ENCODE results near the gene ZNF136. TPM values are rescaled to one million over a fixed set of nuclear protein-coding genes. Genes with fewer than 3 reads are reported as not detected.
A peak's percentile ranks its signal among the peaks of the same experiment; 100 is the strongest.

The ZNF136 gene
- total and polyA plus RNA-seq, 2 of the 8 experiments (the other 6 are each of a cell fraction or from before 2014, with no cell fraction given) = 1.6 to 6.9 TPM

DNA sequence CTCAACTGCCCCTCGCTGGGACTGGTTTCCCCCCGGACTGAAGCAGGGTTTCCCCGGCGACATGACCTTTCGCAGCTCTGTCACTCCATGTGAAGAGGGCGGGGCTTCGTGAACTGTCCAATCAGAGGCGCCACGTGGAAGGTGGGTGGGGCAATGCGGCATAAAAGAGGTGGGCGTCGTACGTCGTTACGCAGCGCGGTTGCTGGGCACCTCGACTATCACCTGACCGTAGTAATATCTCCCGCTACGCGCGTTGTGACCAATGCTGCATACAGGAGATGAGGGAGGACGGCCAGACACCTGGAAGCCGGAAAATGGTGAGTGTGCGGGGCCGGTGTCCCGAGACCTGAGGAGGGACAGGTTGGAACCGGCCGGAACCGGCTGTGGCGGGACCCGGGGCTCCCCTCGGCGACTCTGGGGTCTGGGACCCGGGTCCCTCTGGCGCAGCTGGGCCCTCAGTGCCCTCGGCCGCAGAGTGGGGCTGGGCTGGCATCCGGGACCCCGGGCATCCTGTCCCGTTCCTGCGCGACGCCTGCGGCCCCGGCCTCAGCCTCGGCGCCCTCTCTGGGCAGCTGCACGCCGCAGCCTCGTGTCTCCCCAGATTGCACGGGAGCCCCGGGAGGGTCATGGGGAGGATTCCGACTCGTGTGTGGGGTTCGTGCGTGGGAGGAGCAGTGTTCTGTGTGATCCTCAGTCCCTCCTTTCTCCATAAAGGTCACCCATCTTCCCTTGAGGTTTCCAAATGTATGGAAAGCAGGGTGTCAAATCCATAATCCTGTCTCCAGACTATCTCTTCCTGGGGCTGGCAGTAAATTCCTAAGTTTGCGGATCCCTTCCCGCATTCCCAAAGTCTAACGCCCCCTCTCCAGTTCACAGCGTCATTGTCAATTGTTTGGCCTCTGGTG, 32.2 kb downstream of the ZNF136 start:
- H2AFZ ChIP-seq (ENCODE audit: low read length) = no peak overlapping the region
- H3K27ac ChIP-seq (ENCODE audit: low read depth, low read length) = no peak overlapping the region
- peak overlapping the region; percentile 42 to 76; a peak in 3 of 4 replicates for H3K4me2 ChIP-seq (ENCODE audit: insufficient read depth in 1 of 2, low read depth in 2 of 2, low read length in 2 of 2)

More for the DNA sequence above, 32.2 kb downstream of the ZNF136 start:
- H3K79me2 ChIP-seq (ENCODE audit: control insufficient read depth in 1 of 2, insufficient read depth in 2 of 2, low read length in 2 of 2) = no peaks in the 10 kb centered on the region
- H3K4me3 ChIP-seq (ENCODE audit: extremely low read depth in 1 of 4, insufficient read depth in 2 of 4, low read depth in 3 of 4, low read length in 4 of 4) = peak overlapping the region in 2 of 4 experiments; percentile 49 to 68; a peak in 5 of 8 replicates
- H4K20me1 ChIP-seq (replicated peaks in 1 of 2; ENCODE audit: control insufficient read depth in 1 of 2, insufficient read depth in 2 of 2, low read length in 2 of 2) = no peaks in the 10 kb centered on the region
- peak overlapping the region; percentile 88; the same call in 1 of the 2 replicates for H4K8ac ChIP-seq (ENCODE audit: extremely low read depth, insufficient read depth, low read length)
- no peaks in the 10 kb centered on the region for H3K27me3 ChIP-seq (replicated peaks in 1 of 4; ENCODE audit: control insufficient read depth in 3 of 4, extremely low read depth in 1 of 4, insufficient read depth in 3 of 4, low read length in 3 of 4)
- no peaks in the 10 kb centered on the region for H3K4me1 ChIP-seq (replicated peaks in 1 of 4; ENCODE audit: control insufficient read depth in 3 of 4, insufficient read depth in 4 of 4, low read length in 3 of 4)
- no peak overlapping the region for H2BK120ac ChIP-seq (replicated peaks; ENCODE audit: low read depth, low read length)
- TF ChIP-seq, protein P1, sequence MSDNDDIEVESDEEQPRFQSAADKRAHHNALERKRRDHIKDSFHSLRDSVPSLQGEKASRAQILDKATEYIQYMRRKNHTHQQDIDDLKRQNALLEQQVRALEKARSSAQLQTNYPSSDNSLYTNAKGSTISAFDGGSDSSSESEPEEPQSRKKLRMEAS (IDR thresholded peaks at IDR 0.05) = peak; percentile 21; the same call in 1 of the 2 replicates
- TF ChIP-seq BACH1 (IDR thresholded peaks at IDR 0.05; ENCODE audit: low read length) = no peak
- H2BK15ac ChIP-seq (ENCODE audit: low read length) = no peak overlapping the region
- FAIRE-seq (no peak), DNase-seq (ENCODE audit: low read depth in 1 of 2, low spot score in 2 of 2) (no peak)
- 72% methylated on average over 60 of the region's 62 CpGs; no CpG with 5 or more reads in 1 of the 2 experiments for WGBS, 2 experiments (ENCODE audit: extremely low coverage in 1 of 2, insufficient coverage in 1 of 2, insufficient read length in 1 of 2, insufficient replicate concordance in 2 of 2, low coverage in 1 of 2, low lambda C conversion rate in 2 of 2, missing lambda C conversion rate in 1 of 2)
- no peak overlapping the region for H4K5ac ChIP-seq (ENCODE audit: insufficient read length, low read depth, low read length)
- no peak overlapping the region for H2BK20ac ChIP-seq (ENCODE audit: low read length)
- peaks cover 31 to 38% of the 10 kb centered on the region in 2 experiments for H3K9me3 ChIP-seq (ENCODE audit: insufficient read depth in 2 of 2, low read depth in 1 of 2, low read length in 1 of 2)
- H3K23me2 ChIP-seq (ENCODE audit: low read depth, low read length) = no peaks in the 10 kb centered on the region
- no peaks in the 10 kb centered on the region for H3K79me1 ChIP-seq (ENCODE audit: low read depth, low read length)
- H3K14ac ChIP-seq (ENCODE audit: insufficient read length) = no peak overlapping the region
- ChIA-PET POLR2A (ENCODE audit: partially characterized antibody) (interaction anchor here (0.8 to 1.7 kb wide), 2 partner anchors 38 to 346 kb away, joined by 3 to 4 read pairs; partner anchors contain the start of genes ZNF439 and ZNF625), CTCF (ENCODE audit: partially characterized antibody) (interaction anchor here (1.0 to 1.3 kb wide), 2 partner anchors 12 to 170 kb away, joined by 3 to 4 read pairs; partner anchors contain the start of gene ZNF442)
- no peak overlapping the region for H3K4ac ChIP-seq (replicated peaks; ENCODE audit: insufficient read length, low read depth, low read length)
- H2BK5ac ChIP-seq (ENCODE audit: low read depth, low read length) = no peak overlapping the region; the same call in 1 of the 2 replicates
- no peak overlapping the region for H3K23ac ChIP-seq (ENCODE audit: insufficient read length)
- no peak overlapping the region for H3K18ac ChIP-seq (ENCODE audit: extremely low read depth, low read length)
- H3K56ac ChIP-seq (replicated peaks; ENCODE audit: insufficient read length, low read depth, low read length) = no peak overlapping the region
- no peak overlapping the region for H2AK5ac ChIP-seq (ENCODE audit: low read depth, low read length)
- peaks cover 0 to 16% (median 0%) of the 10 kb centered on the region in 4 experiments; a peak in 3 of 8 replicates for H3K36me3 ChIP-seq (ENCODE audit: control insufficient read depth in 2 of 4, insufficient read depth in 4 of 4, low read length in 3 of 4)
- H4K91ac ChIP-seq (replicated peaks; ENCODE audit: insufficient read length, low read length) = no peak overlapping the region
- H3K9ac ChIP-seq (replicated peaks in 1 of 4; ENCODE audit: extremely low read depth in 1 of 4, low read depth in 3 of 4, low read length in 3 of 4) = peak overlapping the region in 1 of 4 experiments; percentile 78; a peak in 1 of 7 replicates
- no peak overlapping the region; the same call in 1 of the 2 replicates for H2BK12ac ChIP-seq (ENCODE audit: low read depth, low read length)
